SKM-1 (cell line): Measurements from ENCODE around the gene FAM89A.
A peak's percentile ranks its signal among the peaks of the same experiment; 100 is the strongest.
"Not testable (repeated sequence)": the region's sequence is repeated elsewhere in the genome, so short reads cannot be mapped to it uniquely, and the experiment has no call there.

ENCODE experiments used
- DNase-seq: peaks from one replicate; lab custom pipeline; 2025; ENCODE audit not compliant: unreplicated experiment; lab: John Stamatoyannopoulos, UW

Gene FAM89A

DNA sequence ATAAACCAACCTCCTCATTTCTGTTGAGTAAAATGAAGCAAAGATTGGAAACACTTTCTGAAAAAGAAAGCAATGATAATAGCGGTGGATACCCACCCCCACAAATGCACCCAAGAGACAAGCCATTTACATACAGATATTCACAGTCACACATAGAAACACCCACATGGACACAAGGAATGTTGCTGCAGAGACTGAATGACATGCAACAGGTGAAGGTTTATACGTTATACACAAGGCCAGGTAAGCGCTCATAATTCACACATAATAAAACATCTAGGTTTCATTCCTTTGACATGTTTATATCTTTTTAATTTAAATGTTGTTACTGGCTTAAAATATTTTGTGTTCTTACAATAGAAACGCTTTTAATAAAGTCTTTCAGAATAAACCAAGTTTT, 39.9 kb downstream of the FAM89A start:
- DNase-seq, result no peak

DNA sequence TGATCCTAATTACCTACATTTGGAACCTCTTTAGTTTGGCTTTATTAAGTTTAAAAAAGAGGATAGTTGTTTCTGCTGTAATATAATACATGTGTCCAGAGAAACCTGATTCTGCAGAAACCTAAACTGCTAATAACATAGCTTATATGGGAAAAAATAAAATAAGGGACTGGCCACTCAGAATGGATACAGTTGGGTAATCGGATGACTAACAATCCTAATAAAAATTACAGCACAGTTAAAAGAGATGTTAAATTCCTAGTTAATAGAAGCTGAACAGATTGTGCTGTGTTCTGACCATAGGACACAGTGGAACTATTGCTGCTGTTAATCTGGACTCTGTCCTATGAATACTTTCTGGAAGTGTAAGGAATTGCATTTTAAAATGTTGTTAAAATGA, 45.2 kb downstream of the FAM89A start:
- DNase-seq, result no peak

DNA sequence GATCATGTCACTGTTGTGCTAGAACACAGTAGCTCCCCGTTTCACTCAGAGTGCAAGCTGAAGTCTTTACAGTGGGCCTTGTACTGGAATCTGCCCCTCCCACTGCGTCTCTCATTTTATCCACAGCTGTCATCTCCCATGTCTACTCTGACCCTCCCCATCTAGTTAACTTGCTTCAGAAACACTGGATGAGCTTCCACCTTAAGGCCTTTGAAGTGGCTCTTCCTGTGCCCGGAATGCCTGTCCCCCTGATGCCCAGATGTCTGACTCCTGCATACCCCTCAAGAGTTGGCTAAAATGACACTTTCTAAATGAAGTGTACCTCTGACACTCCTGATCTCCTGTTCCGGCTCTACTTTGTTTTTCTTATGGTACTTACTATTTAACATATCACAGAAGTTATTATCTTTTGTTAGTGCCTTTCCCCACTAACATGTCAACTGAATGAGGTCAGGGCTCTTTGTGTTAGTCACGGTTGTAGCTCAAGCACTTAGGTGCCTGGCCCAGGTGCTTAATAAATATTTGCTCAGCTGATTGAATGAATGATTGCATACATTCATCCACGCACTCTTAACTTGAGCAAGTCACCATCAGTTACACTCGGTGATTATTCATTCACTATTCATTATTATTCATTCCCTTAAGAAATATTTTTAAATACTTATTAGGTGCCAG, 47.8 kb downstream of the FAM89A start:
- no peak for DNase-seq

DNA sequence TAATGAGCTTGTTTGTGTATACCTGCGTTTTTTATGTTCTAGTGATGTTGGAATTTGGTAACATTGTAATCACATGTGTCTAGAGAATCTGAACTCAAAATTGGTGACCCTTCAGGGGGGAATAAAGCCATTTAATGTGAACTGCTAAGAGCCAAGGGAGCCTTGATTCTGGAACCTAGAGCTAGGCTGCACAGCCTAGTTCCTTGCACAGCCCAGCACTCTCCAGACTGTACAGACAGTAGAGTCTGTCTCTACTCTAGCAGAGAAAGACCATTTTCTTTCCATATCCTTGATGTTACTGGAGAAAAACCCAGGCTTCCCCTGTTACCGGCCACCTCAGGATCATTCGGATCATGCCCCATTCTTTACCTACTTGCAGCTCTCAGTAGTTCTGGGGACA, 52.6 kb downstream of the FAM89A start:
- no peak for DNase-seq

DNA sequence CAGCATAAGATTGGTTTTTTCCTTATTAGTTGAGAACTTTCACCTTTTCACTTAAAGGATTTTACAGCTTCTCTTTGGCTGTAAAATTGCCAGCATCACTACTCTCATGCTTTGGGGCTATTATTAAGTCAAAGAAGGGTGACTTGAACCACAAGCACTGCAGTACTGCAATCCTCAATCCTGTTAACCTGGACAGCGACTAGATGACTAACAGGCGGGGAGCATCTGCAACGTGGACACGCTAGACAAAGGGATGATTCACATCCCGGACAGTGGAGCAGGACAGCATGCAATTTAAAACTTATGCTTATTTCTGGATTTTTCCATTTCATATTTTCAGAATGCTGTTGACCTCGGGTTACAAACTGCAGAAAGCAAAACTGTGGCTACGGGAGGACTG, 53.1 kb downstream of the FAM89A start:
- DNase-seq, result no peak

DNA sequence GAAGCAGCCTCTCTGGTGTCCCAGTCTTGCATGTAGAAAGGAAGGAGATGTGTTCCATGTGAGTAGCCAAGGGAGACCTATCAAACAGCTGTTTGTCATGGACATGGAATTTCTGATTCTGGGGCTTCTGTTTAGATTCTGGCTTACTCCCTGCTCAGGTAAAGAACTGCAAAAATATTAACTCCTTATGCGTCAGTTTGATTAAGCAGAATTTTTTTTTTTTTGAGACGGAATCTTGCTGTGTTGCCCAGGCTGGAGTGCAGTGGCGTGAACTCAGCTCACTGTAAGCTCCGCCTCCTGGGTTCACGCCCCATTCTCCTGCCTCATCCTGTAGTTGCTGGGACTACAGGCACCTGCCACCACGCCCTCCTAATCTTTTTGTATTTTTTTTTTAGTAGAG, 54.3 kb downstream of the FAM89A start:
- no peak for DNase-seq

DNA sequence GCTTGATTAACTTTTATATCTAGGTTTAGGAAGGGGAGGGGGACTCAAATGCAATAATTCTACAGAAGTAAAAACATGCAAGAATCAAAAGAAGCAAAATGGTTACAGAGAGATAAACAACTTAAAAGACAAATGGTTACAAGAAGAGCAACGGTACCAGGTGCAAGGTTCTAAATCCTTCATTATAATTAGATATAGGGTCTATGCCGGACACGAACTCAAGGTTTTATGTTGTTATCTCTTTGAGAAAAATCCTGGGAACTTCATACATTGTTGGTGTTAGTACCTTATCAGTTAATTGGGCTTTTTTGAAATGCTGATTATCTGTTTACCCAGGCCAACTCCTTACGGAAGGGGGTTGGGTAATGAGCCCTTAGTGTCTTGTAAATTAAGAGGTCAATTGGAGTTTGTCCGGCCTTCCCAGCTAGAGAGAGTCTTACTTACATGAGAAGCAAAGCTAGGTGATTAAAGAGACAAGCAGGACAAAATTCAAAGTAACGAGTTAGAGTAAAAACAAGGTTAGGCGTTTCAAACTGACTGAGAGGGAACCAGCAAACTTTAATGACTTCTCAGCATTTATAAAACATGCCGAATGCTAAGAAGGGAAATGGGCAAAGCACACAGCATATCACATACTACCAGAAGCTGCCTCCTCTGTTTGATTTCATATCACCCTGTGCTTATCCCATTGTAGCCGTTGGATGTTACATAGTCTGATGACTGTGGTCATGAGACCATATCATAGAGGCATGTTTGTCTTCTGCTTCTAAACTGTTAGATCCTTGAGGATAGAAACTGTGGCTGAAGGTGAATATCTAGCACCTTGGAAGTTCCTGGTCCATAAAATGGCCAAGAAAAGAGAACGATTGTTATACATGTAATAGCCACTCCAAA, 55.2 kb downstream of the FAM89A start:
- not testable (repeated sequence) for DNase-seq

DNA sequence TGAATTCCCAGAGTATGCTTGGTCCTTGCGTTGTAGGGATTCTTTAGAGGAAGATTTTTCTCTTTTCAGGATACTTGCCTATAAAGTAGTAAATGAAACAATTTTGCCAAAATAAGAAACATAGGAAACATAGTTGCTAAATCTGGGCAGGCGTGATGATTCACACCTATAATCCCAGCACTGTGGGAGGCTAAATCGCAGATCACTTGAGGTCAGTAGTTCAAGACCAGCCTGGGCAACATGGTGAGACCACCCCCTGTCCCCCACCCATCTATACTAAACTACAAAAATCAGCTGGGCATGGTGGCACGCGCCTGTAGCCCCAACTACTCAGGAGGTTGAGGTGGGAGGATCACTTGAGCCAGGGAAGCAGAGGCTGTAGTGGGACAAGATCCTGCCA, 56.2 kb downstream of the FAM89A start:
- DNase-seq, result no peak

DNA sequence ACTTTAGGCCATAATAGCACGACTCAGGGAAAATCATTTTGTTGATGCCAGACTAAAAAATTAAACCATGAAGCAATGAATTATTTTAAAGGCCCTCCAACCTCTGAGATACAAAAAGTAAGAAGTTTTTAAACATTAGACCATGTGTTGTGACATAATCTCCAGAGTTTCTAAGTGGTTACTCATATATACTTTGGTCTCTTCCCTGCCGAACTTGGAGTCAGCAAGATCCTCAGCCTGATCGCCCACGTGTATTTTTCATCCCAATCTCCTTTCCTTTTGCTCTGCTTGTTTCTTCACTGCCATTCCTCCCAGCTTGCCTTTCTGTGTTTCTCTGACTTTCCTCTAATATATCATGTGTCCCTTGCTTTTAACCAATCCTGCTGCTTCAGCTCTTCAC, 57.4 kb downstream of the FAM89A start:
- no peak for DNase-seq

DNA sequence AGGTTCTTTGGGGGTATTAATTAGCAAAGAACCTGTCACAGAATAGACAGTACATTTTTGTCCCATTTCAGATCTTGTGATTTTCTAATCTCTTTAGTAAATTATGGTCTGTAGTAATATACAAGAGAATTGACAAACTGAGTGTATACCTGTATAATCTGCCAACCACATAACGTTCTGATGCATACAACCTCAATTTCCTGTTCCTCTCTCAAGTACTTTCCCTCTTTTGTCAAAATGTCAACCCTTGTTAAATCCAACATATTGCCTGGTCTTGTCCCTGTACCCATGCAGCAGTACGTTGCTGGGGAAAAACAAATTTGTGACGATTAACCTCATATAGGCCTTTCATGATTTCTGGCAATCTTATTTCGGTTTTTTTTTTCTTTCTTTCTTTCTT, 60.1 kb downstream of the FAM89A start:
- DNase-seq, result no peak

DNA sequence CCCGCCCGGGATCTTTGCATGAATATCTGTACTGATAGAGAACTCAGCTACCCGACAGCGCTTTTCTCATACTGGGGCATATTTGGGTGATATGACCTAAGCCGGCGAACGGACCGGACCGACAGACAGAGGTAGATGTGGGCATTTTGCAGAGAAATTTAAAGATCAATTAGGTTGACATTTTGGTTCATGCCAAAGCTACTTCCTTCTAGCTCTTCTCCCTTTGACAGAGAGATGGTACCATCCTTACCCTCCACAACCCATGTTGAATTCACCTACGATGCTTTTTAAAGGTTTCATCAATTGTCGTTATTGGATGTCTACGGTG, 60.7 kb downstream of the FAM89A start:
- DNase-seq, result no peak

DNA sequence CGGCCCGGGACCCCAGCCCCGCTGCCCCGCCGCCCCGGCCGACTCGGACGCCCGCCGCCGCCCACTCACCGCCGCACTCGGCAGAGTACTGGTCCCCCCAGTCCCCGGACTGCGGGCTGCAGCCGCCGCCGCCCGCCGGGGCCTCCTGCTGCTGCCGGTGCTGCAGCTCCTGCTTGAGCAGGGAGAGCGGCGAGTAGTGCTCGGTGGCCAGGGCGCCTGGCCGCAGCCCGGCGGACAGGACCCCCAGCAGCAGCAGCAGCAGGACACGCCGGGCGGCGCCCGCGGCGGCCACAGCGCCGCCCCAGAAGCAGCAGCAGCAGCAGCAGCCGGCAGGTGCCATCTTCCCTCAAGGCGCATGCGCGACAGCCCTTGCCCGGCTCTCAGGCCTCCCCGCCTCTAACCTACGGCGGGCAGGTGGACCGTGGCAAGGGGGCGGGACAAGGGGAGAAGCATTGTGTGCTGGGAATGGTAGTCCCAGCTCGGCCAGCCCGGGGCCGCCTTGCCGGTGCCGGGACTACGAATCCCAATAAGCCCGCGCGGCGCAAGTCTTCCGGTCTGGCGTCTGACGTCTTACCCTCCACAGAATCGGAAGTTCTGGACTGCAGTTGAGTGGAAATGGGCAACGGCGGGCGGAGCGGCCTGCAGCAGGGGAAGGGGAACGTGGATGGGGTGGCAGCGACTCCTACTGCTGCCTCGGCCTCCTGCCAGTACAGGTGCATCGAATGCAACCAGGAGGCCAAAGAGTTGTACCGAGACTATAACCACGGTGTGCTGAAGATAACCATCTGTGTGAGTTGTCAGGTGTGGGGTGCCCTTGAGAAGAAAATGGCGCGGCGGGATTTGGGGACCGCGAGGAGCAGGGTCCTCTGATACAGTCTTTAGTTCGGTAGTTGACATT, 61.3 kb downstream of the FAM89A start, which contains the start of the genes ARV1 and TTC13:
Gene ARV1 (plus strand): TSS at position 604 of the 898 bp plus-strand sequence. CDS start 12 bp downstream, at position 616.
Gene TTC13 (minus strand): TSS at position 371 of the 898 bp plus-strand sequence. CDS start 31 bp downstream, at position 340.
- DNase-seq, result peak; percentile 100

DNA sequence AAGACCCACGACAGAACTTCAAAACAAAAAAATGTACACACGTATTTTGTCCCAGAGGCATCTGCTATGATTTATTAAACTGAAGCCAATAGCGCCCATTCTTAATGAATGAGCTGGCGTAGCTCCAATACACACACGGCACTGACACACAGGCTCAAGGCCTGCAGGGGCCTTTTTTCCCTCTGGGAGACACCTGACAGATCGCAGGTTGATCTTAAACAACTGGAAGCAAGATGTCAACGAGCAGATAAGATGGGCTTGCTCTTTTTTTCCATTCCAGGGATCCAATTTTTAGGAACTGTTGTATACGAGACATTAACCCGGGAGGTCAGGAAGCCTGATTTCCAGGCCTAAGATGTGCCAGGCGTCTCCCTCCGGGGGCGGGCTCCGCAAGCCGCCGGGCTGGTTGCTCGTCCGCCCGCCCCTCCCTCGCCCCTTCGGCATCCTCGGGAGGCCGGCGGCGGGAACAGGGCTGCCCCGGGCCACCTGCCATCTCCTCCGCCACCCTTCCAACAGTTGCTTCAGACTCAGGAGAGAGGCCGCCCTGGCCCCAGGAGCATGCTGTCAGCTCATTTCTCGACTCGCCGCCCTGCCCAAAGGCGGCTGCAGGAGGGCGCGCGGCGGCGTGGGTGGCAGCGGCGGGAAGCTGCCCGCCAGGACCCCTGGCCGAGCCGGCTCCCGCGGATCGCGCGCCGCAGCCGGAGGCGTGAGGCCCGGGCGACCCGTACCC, 62.1 kb downstream of the FAM89A start:
- DNase-seq, result no peak

DNA sequence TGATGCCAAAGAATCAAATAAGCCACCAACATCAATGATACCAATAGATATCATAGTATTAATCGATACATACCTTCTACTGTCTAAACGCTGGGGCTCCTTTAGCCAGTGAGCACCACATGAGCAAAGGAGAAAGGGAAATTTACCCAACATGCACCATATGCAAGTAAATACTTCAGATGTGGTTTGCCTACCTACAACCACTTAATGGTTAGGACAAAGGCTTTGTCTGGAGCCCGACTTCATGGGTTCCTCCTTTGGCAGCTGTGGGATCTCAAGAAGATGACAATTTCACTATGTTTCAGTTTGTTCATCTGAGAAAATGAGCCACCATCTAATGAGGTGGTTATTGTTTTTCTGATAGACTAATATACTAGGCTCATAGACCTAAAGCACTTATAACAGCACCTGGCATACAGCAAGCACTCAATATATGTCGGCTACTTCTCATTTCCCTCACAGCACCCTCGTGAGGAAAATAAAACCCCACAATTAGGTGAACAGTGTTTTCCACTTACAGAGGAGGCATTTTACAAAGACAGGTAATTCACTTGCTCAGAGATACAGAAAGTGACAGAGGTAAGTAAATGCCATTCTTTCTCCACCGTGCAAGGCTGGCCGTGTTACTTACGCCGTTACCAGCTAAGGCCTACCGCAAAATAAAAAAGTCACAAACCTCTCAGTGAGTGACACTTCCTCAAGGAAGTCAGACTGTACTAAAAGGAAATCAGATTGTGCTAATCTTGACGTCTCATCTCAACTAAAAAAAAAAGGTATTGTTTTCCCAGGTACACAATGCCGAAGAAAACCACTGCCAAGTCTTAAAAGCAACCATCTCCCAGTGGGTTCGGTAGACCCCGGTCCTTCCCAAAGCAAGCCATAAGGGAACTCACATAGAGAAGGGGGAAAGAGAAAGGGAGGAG, 63.0 kb downstream of the FAM89A start:
- DNase-seq, result no peak

DNA sequence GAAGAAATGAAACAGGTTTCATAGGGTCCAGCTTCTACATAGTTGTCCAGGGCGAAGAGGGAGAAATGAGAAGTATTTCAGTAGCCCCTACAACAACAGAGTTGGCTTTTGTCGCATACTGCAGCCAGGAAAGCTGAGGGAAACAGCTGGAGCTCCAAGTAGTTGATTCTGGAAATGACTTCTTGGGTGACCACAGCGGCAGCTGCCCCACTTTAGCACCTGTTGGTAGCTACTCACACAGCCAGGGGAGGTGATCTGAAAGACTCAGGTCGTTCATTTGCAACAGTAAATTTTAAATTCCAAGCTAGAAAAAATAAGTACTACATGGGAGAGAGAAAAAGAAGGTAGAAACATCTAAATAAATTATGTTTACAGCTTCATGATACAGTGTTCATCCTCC, 63.7 kb downstream of the FAM89A start:
- DNase-seq, result no peak

DNA sequence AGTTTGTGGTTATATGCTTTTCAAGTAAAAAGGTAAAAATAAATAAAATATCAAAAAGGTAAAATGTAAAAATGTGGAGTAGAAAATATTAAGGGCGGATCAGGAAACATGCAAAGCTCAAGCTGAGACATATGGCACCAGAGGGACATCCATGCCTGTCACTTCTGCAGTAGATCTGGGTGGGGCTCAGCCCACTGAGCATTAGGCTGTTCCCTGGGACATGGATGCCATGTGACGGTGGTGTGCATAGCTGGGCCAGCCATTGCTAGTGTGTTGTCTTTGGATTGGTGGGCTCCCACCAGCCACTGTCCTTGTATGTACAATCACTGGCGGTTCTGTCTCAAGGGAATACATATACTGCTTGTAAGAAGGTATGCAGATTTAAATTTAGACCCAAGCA, 64.4 kb downstream of the FAM89A start:
- DNase-seq, result no peak

DNA sequence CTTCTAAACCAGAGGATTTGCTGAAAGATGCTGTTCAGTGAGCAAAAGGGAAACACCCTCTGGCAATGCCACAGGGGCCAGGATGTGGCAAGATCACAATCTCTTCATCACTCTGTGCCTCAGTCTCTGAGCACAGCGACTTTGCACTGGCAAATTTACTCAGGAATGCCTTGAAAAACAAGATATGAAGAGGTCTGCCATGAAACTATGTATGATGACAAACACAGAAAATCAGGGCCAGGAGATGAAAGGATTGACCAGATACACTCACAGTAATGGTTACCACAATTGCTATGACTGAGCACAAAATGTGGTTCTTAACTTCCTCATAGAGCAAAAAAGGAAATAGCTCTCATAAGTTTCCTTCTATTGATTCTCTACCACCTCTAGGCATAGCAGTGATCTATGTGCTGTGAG, 67.2 kb downstream of the FAM89A start:
- DNase-seq, result peak; percentile 92

DNA sequence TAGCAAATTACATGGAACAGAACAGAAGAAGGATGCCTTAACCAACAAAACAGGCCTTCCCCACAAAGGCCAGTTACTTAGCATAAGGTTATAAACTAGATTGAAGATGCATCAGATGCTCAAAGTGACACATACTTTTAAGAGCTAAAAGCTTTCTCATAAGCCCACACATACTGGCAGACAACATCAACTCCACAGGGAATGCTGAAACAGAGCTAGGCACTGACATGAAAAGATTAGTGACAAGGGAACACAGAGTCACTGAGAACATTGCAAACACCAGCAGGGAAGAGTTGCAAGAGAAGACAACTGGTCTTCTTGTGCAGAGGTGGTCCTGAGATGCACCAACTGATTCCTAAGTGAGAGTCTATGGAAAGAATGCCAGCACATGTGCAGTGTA, 68.3 kb downstream of the FAM89A start:
- no peak for DNase-seq

DNA sequence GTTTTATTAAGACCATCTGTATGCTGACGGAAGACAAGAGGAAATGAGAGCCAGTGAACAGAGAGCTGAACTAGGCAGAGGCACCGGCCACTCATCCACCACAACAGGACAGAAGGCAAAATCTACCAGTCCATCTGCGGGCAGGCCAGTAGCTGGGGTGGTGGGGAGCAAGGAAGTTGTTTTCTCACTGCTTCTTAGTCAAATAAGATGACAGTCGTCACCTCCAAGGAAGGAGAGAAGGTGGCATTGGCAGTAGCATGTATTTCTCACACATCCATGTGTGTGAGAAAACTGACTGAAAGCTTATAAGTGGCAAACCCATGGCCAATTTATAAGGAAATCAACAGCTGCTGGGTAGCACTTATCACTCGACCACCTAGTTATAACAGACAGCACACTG, 69.6 kb downstream of the FAM89A start:
- no peak for DNase-seq
